ENCODE results near the gene CCDC43.

DNA sequence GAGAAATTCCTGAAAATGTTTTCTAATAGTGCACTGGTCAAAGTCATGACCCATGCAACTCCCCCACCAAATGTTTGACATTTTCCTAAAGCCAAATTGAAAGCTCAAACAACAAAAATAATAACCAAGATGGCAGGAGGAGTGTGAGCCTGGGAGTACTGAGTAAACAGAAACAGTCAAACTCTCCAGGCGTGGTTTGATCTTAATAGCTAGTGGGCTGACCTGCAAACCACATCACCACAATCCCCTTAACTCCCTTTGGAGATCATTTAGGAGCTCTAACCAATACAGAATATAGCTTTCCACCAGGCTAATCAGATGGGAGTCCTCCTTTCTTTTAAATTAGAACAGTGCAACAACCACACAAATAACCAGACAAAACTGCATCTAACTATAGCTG, 52.5 kb downstream of the CCDC43 start:
- TF ChIP-seq POLR2A (IDR thresholded peaks at IDR 0.05): no peak
- TF ChIP-seq, protein P1, sequence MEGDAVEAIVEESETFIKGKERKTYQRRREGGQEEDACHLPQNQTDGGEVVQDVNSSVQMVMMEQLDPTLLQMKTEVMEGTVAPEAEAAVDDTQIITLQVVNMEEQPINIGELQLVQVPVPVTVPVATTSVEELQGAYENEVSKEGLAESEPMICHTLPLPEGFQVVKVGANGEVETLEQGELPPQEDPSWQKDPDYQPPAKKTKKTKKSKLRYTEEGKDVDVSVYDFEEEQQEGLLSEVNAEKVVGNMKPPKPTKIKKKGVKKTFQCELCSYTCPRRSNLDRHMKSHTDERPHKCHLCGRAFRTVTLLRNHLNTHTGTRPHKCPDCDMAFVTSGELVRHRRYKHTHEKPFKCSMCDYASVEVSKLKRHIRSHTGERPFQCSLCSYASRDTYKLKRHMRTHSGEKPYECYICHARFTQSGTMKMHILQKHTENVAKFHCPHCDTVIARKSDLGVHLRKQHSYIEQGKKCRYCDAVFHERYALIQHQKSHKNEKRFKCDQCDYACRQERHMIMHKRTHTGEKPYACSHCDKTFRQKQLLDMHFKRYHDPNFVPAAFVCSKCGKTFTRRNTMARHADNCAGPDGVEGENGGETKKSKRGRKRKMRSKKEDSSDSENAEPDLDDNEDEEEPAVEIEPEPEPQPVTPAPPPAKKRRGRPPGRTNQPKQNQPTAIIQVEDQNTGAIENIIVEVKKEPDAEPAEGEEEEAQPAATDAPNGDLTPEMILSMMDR (IDR thresholded peaks at IDR 0.05): no peak
